GM12878 (cell line): Measurements from ENCODE around the gene WNT3A. TPM values are rescaled to one million over a fixed set of nuclear protein-coding genes. Genes with fewer than 3 reads are reported as not detected.

Experiments
- ATAC-seq: fragments of 200-7000 bp; cut with Tn5 transposase; 3 replicates; pipeline ENCODE4 v1.9.1; 2020; ENCODE audit warnings: mild to moderate bottlenecking, moderate library complexity
- BruUV-seq: library from RNA; stranded (reverse); fragments of 400-500 nt; replicated peaks from 2 replicates; lab custom pipeline; 2021; lab: Mats Ljungman, UMichigan
- CTCF ChIA-PET: fragments of 300-600 bp; sonication (Branson Sonifier 250); formaldehyde crosslinking; extraction: SDS; loops from one replicate; lab custom pipeline; 2021; ENCODE audit warnings: inconsistent platforms; lab: Yijun Ruan, JAX
- POLR2A ChIA-PET: fragments of 350-600 bp; formaldehyde crosslinking; extraction: SDS; loops from one replicate; lab custom pipeline; 2021; ENCODE audit warnings: inconsistent platforms; lab: Charles Lee
- RAD21 ChIA-PET: fragments of 300-600 bp; sonication (Branson Sonifier 250); formaldehyde crosslinking; loops from one replicate; lab custom pipeline; 2023; ENCODE audit warnings: antibody characterized with exemption; ENCODE audit not compliant: unreplicated experiment; lab: Charles Lee
- SMC1A ChIA-PET: fragments of 300-600 bp; sonication (Branson Sonifier 250); formaldehyde crosslinking; loops from one replicate; lab custom pipeline; 2023; ENCODE audit not compliant: unreplicated experiment, uncharacterized antibody; lab: Charles Lee
- DNase-seq: peaks from one replicate; pipeline ENCODE4 v3.0.0-alpha.2; 2011; ENCODE audit warnings: low read depth, low spot score
- FAIRE-seq: peaks from 3 replicates; lab custom pipeline; 2011; peaks lifted over from hg19 to GRCh38; lab: Jason Lieb, UNC
- H2AFZ ChIP-seq: 2 replicates; pipeline ENCODE4 v1.6.0; 2011; ENCODE audit warnings: low read depth, low read length, control low read depth; ENCODE audit not compliant: control insufficient read depth
- H3K27ac ChIP-seq: 2 replicates; pipeline ENCODE4 v1.5.1; 2011; ENCODE audit warnings: control low read depth; ENCODE audit not compliant: control insufficient read depth, insufficient read depth
- H3K27me3 ChIP-seq, 2 experiments: replicated peaks in 1 of 2; 2 replicates each; pipeline versions ENCODE4 v1.6.0 to v1.6.1; 2011; ENCODE audit warnings: low read length in 1 of 2; ENCODE audit not compliant: control insufficient read depth in 2 of 2, insufficient read depth in 2 of 2
- H3K36me3 ChIP-seq, 2 experiments: 2 replicates each; pipeline ENCODE4 v1.5.1; 2011; ENCODE audit warnings: low read length in 1 of 2; ENCODE audit not compliant: control insufficient read depth in 2 of 2, insufficient read depth in 2 of 2
- H3K4me1 ChIP-seq: 2 replicates; pipeline ENCODE4 v1.6.1; 2011; ENCODE audit warnings: mild to moderate bottlenecking, low read length, moderate library complexity, mixed read lengths; ENCODE audit not compliant: control insufficient read depth, insufficient read depth
- H3K4me2 ChIP-seq: 2 replicates; pipeline ENCODE4 v1.6.0; 2011; ENCODE audit warnings: control low read depth; ENCODE audit not compliant: control insufficient read depth, insufficient read depth
- H3K4me3 ChIP-seq: fragments of 200-600 bp; sonication (generic); 2 replicates; pipeline ENCODE4 v1.5.1; 2016
- H3K79me2 ChIP-seq: 2 replicates; pipeline ENCODE4 v1.6.0; 2011; ENCODE audit warnings: low read length; ENCODE audit not compliant: control insufficient read depth, insufficient read depth
- H3K9ac ChIP-seq: 2 replicates; pipeline ENCODE4 v1.8.0; 2011; ENCODE audit warnings: low read length, control low read depth, mixed read lengths; ENCODE audit not compliant: control insufficient read depth, insufficient read depth
- H3K9me3 ChIP-seq: replicated peaks from 3 replicates; pipeline ENCODE4 v1.5.1; 2011; ENCODE audit warnings: mild to moderate bottlenecking, low read length; ENCODE audit not compliant: control insufficient read depth, insufficient read depth
- H4K20me1 ChIP-seq: 2 replicates; pipeline ENCODE4 v1.6.0; 2011; ENCODE audit not compliant: control insufficient read depth, insufficient read depth
- CREB1 ChIP-seq: IDR thresholded peaks from 2 replicates; pipeline ENCODE4 v1.6.1; 2012; ENCODE audit warnings: low read depth, mild to moderate bottlenecking, inconsistent platforms
- EGR1 ChIP-seq, 2 experiments: IDR thresholded peaks; 1 replicate in 1 of 2; 2 replicates in 1 of 2; pipeline ENCODE4 v1.6.1; 2011 to 2012; ENCODE audit warnings: low read depth in 2 of 2, low read length in 2 of 2, borderline replicate concordance in 1 of 2, mild to moderate bottlenecking in 1 of 2, moderate library complexity in 1 of 2
- FOXK2 ChIP-seq: fragments of 450-650 bp; IDR thresholded peaks from 2 replicates; pipeline ENCODE4 v1.6.1; 2017; ENCODE audit warnings: mild to moderate bottlenecking, moderate library complexity
- GATAD2B ChIP-seq: fragments of 450-650 bp; conservative IDR thresholded peaks from 2 replicates; pipeline ENCODE4 v1.6.1; 2017; ENCODE audit warnings: low read depth, mild to moderate bottlenecking, moderate library complexity
- IRF4 ChIP-seq: IDR thresholded peaks from 2 replicates; pipeline ENCODE4 v1.6.1; 2011; ENCODE audit warnings: low read depth, low read length
- PML ChIP-seq: IDR thresholded peaks from 2 replicates; pipeline ENCODE4 v1.6.1; 2012; ENCODE audit warnings: low read length, inconsistent platforms
- RAD51 ChIP-seq: fragments of 450-650 bp; IDR thresholded peaks from 2 replicates; pipeline ENCODE4 v1.6.1; 2016; ENCODE audit warnings: moderate library complexity, mild to moderate bottlenecking, inconsistent platforms
- RELA ChIP-seq: fragments of 450-650 bp; IDR thresholded peaks from 2 replicates; pipeline ENCODE4 v1.8.0; 2014; ENCODE audit warnings: borderline replicate concordance; ENCODE audit not compliant: partially characterized antibody
- SP1 ChIP-seq: IDR thresholded peaks from one replicate; pipeline ENCODE4 v1.6.1; 2011; ENCODE audit warnings: low read depth, low read length
- ZZZ3 ChIP-seq: IDR thresholded peaks from 2 replicates; pipeline ENCODE4 v1.6.1; 2011; ENCODE audit warnings: low read depth; ENCODE audit not compliant: control insufficient read depth, insufficient read length
- WGBS: methylation state at CpG from one replicate; pipeline ENCODE4 v1.1.6; 2016; ENCODE audit warnings: low lambda C conversion rate; ENCODE audit not compliant: insufficient replicate concordance, insufficient coverage; ENCODE audit errors: missing lambda C conversion rate; 5-methylcytosine and 5-hydroxymethylcytosine counted together
- in situ Hi-C: fragments of 300-500 bp; cut with MboI; formaldehyde crosslinking; loops from 9 replicates; pipeline ENCODE4 v1.14.3; 2018; ENCODE audit warnings: mixed read lengths
- intact Hi-C: fragments of 100-400 bp; cut with micrococcal nuclease; formaldehyde crosslinking; loops from one replicate; pipeline ENCODE4 v1.14.2; 2022; ENCODE audit not compliant: unreplicated experiment
- polyA plus RNA-seq, 11 experiments: library from polyadenylated mRNA; depleted of rRNA in 4 of 11; unstranded in 6 of 11; stranded (reverse) in 5 of 11; fragments of >200 nt; fragmentation: Nextera tagmentation in 4 of 11; fragmentation: Illumina TruSeq in 1 of 11; extraction: Ambion mirVana in 4 of 11; extraction: Trizol in 1 of 11; gene quantifications; 1 replicate in 1 of 11; 2 replicates in 10 of 11; pipeline versions ENCODE4 v1.2.1 to v1.2.3, GENCODE V29; 2011 to 2016; ENCODE audit warnings: inconsistent platforms in 2 of 11, missing spikeins in 2 of 11, low read depth in 1 of 11
- total RNA-seq, 4 experiments: library from RNA; depleted of rRNA in 3 of 4; stranded (reverse); fragments of >200 nt in 3 of 4; fragmentation: Illumina TruSeq in 1 of 4; extraction: Trizol in 1 of 4; gene quantifications; 2 replicates each; pipeline versions ENCODE4 v1.2.1 to v1.2.3, GENCODE V29; 2013 to 2021
- TF ChIP-seq, protein P1 (sequence below): IDR thresholded peaks from 2 replicates; pipeline ENCODE4 v1.6.1; 2011; ENCODE audit warnings: borderline replicate concordance, low read depth, mild to moderate bottlenecking, moderate library complexity, mixed read lengths, low read length; ENCODE audit not compliant: insufficient read depth; ENCODE audit errors: extremely low read length
- TF ChIP-seq, protein P2 (sequence below): fragments of 450-650 bp; conservative IDR thresholded peaks from 2 replicates; pipeline ENCODE4 v1.6.1; 2017; ENCODE audit warnings: mild to moderate bottlenecking, moderate library complexity

The WNT3A gene
- total and polyA plus RNA-seq, 10 of the 15 experiments (the other 5 are each of a cell fraction or from before 2014, with no cell fraction given): 0.16 TPM; not detected in 9

DNA sequence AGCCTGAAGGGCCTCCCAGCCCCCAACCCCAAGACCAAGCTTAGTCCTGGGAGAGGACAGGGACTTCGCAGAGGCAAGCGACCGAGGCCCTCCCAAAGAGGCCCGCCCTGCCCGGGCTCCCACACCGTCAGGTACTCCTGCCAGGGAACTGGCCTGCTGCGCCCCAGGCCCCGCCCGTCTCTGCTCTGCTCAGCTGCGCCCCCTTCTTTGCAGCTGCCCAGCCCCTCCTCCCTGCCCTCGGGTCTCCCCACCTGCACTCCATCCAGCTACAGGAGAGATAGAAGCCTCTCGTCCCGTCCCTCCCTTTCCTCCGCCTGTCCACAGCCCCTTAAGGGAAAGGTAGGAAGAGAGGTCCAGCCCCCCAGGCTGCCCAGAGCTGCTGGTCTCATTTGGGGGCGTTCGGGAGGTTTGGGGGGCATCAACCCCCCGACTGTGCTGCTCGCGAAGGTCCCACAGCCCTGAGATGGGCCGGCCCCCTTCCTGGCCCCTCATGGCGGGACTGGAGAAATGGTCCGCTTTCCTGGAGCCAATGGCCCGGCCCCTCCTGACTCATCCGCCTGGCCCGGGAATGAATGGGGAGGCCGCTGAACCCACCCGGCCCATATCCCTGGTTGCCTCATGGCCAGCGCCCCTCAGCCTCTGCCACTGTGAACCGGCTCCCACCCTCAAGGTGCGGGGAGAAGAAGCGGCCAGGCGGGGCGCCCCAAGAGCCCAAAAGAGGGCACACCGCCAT is 53.8 kb downstream of the WNT3A start:
- in situ Hi-C loops (no loop called here), intact Hi-C loops (no loop called here)
- BruUV-seq: no TSS peak
- no peaks in the 10 kb centered on the region for H3K36me3 ChIP-seq
- no peaks in the 10 kb centered on the region for H4K20me1 ChIP-seq
- FAIRE-seq: no peak
- no peaks in the 10 kb centered on the region for H3K79me2 ChIP-seq
- ChIA-PET CTCF (interaction anchor here (0.9 kb wide), 1 partner anchor 163 kb away, joined by 3 read pairs; no protein-coding TSS in a partner anchor), RAD21 (no interaction called here), POLR2A (no interaction called here), SMC1A (no interaction called here)
- no peak overlapping the region for H3K4me3 ChIP-seq
- no peak overlapping the region for H3K27ac ChIP-seq
- H3K4me2 ChIP-seq: no peak overlapping the region
- no peak overlapping the region for H2AFZ ChIP-seq
- no peak for TF ChIP-seq GATAD2B
- TF ChIP-seq IRF4: no peak
- no peak for ATAC-seq
- H3K27me3 ChIP-seq: peaks cover 0 to 7% of the 10 kb centered on the region in 2 experiments; a peak in 3 of 4 replicates
- H3K4me1 ChIP-seq: no peaks in the 10 kb centered on the region
- H3K9ac ChIP-seq: no peak overlapping the region
- no peaks in the 10 kb centered on the region; the same call in 2 of the 3 replicates for H3K9me3 ChIP-seq
- DNase-seq: no peak
- 39% methylated on average over 33 of the region's 34 CpGs for WGBS

DNA sequence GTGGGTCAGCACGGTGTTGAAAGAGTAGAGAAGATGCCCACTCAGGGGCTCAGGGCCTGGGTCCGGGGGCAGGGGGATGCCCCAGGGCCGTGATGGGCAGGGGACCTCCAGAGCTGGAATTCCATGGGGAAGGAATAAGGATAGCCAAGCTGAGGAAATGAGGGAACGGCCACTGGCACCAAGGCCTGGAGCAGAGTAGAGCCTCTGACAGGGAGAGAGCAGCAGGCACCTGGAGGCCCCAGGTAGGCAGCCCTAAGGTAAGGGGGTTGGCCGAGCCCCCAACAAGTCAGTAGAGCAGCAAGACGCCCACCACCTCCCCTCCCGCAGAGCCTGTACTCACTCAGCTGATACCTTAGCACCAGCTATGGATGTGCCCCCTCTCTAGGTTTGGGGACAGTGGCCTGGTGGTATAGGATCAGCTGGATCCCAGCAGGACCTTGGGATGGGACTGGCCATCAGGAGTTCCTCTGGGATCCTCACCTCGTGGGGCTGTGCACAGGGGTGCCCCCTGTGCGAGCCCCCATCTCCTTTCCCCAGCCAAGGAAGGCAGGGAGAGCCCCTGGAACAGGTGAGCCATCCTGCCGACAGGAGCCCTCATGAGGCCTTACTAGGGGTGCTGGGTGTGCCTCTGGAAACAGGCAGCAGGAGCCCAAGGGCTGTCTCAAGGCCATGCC is 54.8 kb downstream of the WNT3A start:
- FAIRE-seq: no peak
- SMC1A ChIA-PET: no interaction called here
- intact Hi-C loops: no loop called here
- no peak for TF ChIP-seq FOXK2
- TF ChIP-seq PML: no peak
- TF ChIP-seq, protein P1, sequence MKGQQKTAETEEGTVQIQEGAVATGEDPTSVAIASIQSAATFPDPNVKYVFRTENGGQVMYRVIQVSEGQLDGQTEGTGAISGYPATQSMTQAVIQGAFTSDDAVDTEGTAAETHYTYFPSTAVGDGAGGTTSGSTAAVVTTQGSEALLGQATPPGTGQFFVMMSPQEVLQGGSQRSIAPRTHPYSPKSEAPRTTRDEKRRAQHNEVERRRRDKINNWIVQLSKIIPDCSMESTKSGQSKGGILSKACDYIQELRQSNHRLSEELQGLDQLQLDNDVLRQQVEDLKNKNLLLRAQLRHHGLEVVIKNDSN: no peak
- no peak for TF ChIP-seq RELA
- no peak for TF ChIP-seq CREB1
- TF ChIP-seq RAD51: no peak
- no peak for TF ChIP-seq EGR1 (IDR thresholded peaks at IDR 0.05; ENCODE audit: borderline replicate concordance in 1 of 2, low read depth in 2 of 2, low read length in 2 of 2)
- TF ChIP-seq, protein P2, sequence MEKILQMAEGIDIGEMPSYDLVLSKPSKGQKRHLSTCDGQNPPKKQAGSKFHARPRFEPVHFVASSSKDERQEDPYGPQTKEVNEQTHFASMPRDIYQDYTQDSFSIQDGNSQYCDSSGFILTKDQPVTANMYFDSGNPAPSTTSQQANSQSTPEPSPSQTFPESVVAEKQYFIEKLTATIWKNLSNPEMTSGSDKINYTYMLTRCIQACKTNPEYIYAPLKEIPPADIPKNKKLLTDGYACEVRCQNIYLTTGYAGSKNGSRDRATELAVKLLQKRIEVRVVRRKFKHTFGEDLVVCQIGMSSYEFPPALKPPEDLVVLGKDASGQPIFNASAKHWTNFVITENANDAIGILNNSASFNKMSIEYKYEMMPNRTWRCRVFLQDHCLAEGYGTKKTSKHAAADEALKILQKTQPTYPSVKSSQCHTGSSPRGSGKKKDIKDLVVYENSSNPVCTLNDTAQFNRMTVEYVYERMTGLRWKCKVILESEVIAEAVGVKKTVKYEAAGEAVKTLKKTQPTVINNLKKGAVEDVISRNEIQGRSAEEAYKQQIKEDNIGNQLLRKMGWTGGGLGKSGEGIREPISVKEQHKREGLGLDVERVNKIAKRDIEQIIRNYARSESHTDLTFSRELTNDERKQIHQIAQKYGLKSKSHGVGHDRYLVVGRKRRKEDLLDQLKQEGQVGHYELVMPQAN: no peak
- no peak for TF ChIP-seq SP1
- TF ChIP-seq ZZZ3: no peak

More for the DNA sequence above, 54.8 kb downstream of the WNT3A start:
- no peak overlapping the region for H3K27ac ChIP-seq
- H2AFZ ChIP-seq: no peak overlapping the region
- in situ Hi-C loops: no loop called here
- WGBS: 19% methylated on average over 10 of the region's 10 CpGs
- POLR2A ChIA-PET: no interaction called here
- no peak overlapping the region for H3K4me3 ChIP-seq
- no TSS peak for BruUV-seq
- no peak overlapping the region for H3K9ac ChIP-seq
- no peak overlapping the region for H3K4me2 ChIP-seq
- ATAC-seq: no peak
- DNase-seq: no peak
- no peaks in the 10 kb centered on the region for H3K36me3 ChIP-seq
- RAD21 ChIA-PET: no interaction called here
- H3K4me1 ChIP-seq: no peaks in the 10 kb centered on the region
- H3K79me2 ChIP-seq: no peaks in the 10 kb centered on the region
- H3K9me3 ChIP-seq: no peaks in the 10 kb centered on the region; the same call in 2 of the 3 replicates
- CTCF ChIA-PET: no interaction called here
- peaks cover 0 to 7% of the 10 kb centered on the region in 2 experiments; a peak in 3 of 4 replicates for H3K27me3 ChIP-seq
- no peaks in the 10 kb centered on the region for H4K20me1 ChIP-seq
